ENCODE data around the gene TMEM207. TPM values are rescaled to one million over a fixed set of nuclear protein-coding genes. Genes with fewer than 3 reads are reported as not detected.
"Not testable (repeated sequence)": the region's sequence is repeated elsewhere in the genome, so short reads cannot be mapped to it uniquely, and the experiment has no call there.

The TMEM207 gene
- total RNA-seq, 2 donors from 2014 or later = not detected

DNA sequence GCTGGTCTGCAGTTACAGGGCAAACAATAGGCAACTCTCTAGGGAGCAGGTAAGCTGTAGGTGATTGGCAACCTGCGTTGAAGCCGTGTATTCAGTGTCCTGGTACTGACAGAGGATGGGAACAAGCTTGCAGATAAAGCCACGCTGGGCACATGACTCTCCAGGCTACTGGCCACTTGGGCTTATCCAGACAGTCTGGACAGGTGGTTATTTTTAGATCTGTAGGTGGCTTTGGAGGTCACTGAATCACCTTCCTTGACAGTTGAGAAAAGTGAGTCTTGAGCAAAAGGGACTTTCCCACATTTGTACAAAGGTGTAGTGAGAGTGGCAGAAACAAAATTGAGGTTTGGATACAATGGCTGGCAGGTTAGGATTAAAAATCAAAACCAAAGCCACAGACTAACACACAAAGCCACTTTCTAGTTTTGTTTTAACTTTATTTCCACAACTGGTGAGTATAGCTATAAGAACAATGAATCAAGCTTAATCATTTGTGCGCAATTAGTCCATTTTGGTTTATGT, 41.9 kb upstream of the TMEM207 start:
- H3K27me3 ChIP-seq (replicated peaks; ENCODE audit: insufficient read depth) = no peaks in the 10 kb centered on the region
- no peak for DNase-seq (ENCODE audit: low spot score)
- H3K4me1 ChIP-seq (ENCODE audit: control insufficient read depth in 1 of 2, low read depth in 2 of 2) = no peaks in the 10 kb centered on the region
- no peaks in the 10 kb centered on the region for H3K9me3 ChIP-seq
- H3K36me3 ChIP-seq = no peaks in the 10 kb centered on the region
- TF ChIP-seq, protein P1, sequence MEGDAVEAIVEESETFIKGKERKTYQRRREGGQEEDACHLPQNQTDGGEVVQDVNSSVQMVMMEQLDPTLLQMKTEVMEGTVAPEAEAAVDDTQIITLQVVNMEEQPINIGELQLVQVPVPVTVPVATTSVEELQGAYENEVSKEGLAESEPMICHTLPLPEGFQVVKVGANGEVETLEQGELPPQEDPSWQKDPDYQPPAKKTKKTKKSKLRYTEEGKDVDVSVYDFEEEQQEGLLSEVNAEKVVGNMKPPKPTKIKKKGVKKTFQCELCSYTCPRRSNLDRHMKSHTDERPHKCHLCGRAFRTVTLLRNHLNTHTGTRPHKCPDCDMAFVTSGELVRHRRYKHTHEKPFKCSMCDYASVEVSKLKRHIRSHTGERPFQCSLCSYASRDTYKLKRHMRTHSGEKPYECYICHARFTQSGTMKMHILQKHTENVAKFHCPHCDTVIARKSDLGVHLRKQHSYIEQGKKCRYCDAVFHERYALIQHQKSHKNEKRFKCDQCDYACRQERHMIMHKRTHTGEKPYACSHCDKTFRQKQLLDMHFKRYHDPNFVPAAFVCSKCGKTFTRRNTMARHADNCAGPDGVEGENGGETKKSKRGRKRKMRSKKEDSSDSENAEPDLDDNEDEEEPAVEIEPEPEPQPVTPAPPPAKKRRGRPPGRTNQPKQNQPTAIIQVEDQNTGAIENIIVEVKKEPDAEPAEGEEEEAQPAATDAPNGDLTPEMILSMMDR (IDR thresholded peaks at IDR 0.05) = no peak
- H3K4me3 ChIP-seq = no peak overlapping the region
- no peak for ATAC-seq (ENCODE audit: insufficient number of reproducible peaks, low FRiP score, low read depth)
- no peak overlapping the region for H3K27ac ChIP-seq

- H3K36me3 ChIP-seq = no peaks in the 10 kb centered on the region
- H3K4me3 ChIP-seq = no peak overlapping the region
- no peak for ATAC-seq (ENCODE audit: insufficient number of reproducible peaks, low FRiP score, low read depth)
- no peaks in the 10 kb centered on the region for H3K9me3 ChIP-seq
- TF ChIP-seq, protein P1 (IDR thresholded peaks at IDR 0.05) = no peak
- no peaks in the 10 kb centered on the region for H3K27me3 ChIP-seq (replicated peaks; ENCODE audit: insufficient read depth)
- no peak for DNase-seq (ENCODE audit: low spot score)
- H3K27ac ChIP-seq = no peak overlapping the region
- H3K4me1 ChIP-seq (ENCODE audit: control insufficient read depth in 1 of 2, low read depth in 2 of 2) = no peaks in the 10 kb centered on the region
Observed at GRCh38 chr3:190486908-190487607, 37.4 kb upstream of the TMEM207 start.

DNA sequence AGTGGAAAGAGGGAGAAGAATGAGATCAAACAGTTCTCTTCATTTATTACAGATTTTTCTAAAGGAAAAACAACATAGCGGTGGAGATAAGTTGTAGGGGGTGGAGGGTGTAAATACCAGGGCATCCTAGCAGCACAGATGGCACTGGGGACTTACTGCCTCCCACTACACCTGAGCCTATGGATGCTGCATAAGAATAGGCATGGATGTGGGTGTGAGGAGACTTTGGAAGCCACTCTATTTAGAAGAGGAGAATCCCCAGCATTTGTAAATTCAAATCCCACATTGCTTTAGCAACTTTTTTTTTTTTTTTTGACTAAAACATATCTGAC, 36.8 kb upstream of the TMEM207 start:
- Histone ChIP-seq H3K27ac (no peak overlapping the region), H3K36me3 (no peaks in the 10 kb centered on the region), H3K9me3 (no peaks in the 10 kb centered on the region), H3K4me3 (no peak overlapping the region), H3K4me1 (ENCODE audit: control insufficient read depth in 1 of 2, low read depth in 2 of 2) (no peaks in the 10 kb centered on the region), H3K27me3 (replicated peaks; ENCODE audit: insufficient read depth) (no peaks in the 10 kb centered on the region)
- DNase-seq (ENCODE audit: low spot score) (no peak), ATAC-seq (ENCODE audit: insufficient number of reproducible peaks, low FRiP score, low read depth) (no peak)
- TF ChIP-seq, protein P1 (IDR thresholded peaks at IDR 0.05) = no peak

DNA sequence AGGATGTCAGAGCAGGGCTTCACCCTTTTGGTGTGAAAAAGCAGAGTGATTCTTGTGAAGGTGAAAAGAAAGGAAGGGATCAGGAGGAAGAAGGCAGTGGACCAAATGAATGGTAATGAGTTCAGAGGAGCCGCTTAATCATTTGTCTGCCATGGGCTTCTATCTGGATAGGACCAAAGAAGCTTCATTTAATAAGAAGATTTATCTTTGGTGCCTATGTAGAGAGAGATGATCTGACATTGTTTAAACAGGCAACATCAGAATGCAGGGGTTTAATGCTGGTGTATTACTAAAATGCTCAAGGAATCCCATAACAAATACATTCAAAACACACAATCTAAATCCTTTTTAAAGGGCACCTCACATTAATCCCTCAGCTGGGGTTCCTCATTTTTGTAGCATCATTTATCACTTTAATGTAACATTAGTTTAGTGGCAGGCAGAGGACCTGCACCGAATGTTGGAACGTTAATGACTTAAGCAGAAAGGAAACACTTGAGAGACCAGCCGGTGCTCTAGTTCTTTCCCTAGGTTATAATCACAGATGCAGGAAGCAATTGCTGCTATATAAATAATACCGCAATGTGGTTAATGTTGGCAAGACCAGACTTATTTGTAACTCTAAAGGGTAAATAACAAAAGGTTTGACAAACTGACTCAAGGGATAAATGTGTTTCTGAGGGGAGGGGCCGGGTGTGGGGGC, 36.3 kb upstream of the TMEM207 start:
- no peaks in the 10 kb centered on the region for H3K27me3 ChIP-seq (replicated peaks; ENCODE audit: insufficient read depth)
- TF ChIP-seq, protein P1 (IDR thresholded peaks at IDR 0.05) = no peak
- H3K27ac ChIP-seq = no peak overlapping the region
- no peaks in the 10 kb centered on the region for H3K36me3 ChIP-seq
- DNase-seq (ENCODE audit: low spot score) (no peak), ATAC-seq (ENCODE audit: insufficient number of reproducible peaks, low FRiP score, low read depth) (no peak)
- H3K4me3 ChIP-seq = no peak overlapping the region
- H3K4me1 ChIP-seq (ENCODE audit: control insufficient read depth in 1 of 2, low read depth in 2 of 2) = no peaks in the 10 kb centered on the region
- no peaks in the 10 kb centered on the region for H3K9me3 ChIP-seq

- ATAC-seq (ENCODE audit: insufficient number of reproducible peaks, low FRiP score, low read depth) = no peak
- TF ChIP-seq, protein P1 (IDR thresholded peaks at IDR 0.05) = no peak
Observed at GRCh38 chr3:190481779-190482178, 32.1 kb upstream of the TMEM207 start.

DNA sequence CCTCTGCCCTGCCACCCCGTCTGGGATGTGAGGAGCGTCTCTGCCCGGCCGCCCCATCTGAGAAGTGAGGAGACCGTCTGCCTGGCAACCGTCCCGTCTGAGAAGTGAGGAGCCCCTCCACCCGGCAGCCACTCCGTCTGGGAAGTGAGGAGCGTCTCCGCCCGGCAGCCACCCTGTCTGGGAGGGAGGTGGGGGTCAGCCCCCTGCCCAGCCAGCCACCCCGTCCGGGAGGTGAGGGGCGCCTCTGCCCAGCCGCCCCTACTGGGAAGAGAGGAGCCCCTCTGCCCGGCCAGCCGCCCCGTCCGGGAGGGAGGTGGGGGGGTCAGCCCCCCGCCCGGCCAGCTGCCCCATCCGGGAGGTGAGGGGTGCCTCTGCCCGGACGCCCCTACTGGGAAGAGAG, 23.6 kb upstream of the TMEM207 start:
- H3K4me3 ChIP-seq; H3K27ac ChIP-seq; DNase-seq (ENCODE audit: low spot score); ATAC-seq (ENCODE audit: insufficient number of reproducible peaks, low FRiP score, low read depth); H3K36me3 ChIP-seq; H3K27me3 ChIP-seq (replicated peaks; ENCODE audit: insufficient read depth); H3K4me1 ChIP-seq (ENCODE audit: control insufficient read depth in 1 of 2, low read depth in 2 of 2); H3K9me3 ChIP-seq: not testable (repeated sequence)

More at GRCh38 chr3:190481779-190482178, 32.1 kb upstream of the TMEM207 start:
- DNase-seq (ENCODE audit: low spot score) = no peak
- no peak overlapping the region for H3K27ac ChIP-seq
- H3K9me3 ChIP-seq = no peaks in the 10 kb centered on the region
- H3K27me3 ChIP-seq (replicated peaks; ENCODE audit: insufficient read depth) = no peaks in the 10 kb centered on the region
- no peaks in the 10 kb centered on the region for H3K36me3 ChIP-seq
- no peaks in the 10 kb centered on the region for H3K4me1 ChIP-seq (ENCODE audit: control insufficient read depth in 1 of 2, low read depth in 2 of 2)
- H3K4me3 ChIP-seq = no peak overlapping the region

Measured in thoracic aorta (tissue), 2 donors.